NCI-H748 (cell line): ENCODE measurements around the gene SCAMP3.
A peak's percentile ranks its signal among the peaks of the same experiment; 100 is the strongest.
"Not testable (repeated sequence)": the region's sequence is repeated elsewhere in the genome, so short reads cannot be mapped to it uniquely, and the experiment has no call there.

Source experiments
- DNase-seq: peaks from one replicate; lab custom pipeline; 2025; ENCODE audit not compliant: unreplicated experiment; lab: John Stamatoyannopoulos, UW

Gene SCAMP3

GRCh38 chr1:155255243-155256007, 6.7 kb downstream of the SCAMP3 start, which contains the start of gene ENTREP3:
Gene ENTREP3 (minus strand): TSS chr1:155255483. CDS start chr1:155254877, 606 bp downstream.
- DNase-seq, result peak; percentile 90

GRCh38 chr1:155254714-155255242, 7.4 kb downstream of the SCAMP3 start:
- peak; percentile 45 for DNase-seq

- DNase-seq, result no peak
Observed at GRCh38 chr1:155254228-155254713, 7.9 kb downstream of the SCAMP3 start.

- DNase-seq, result no peak
Observed at GRCh38 chr1:155253797-155254196, 8.4 kb downstream of the SCAMP3 start.

- DNase-seq, result no peak
Observed at GRCh38 chr1:155253208-155253607, 9.0 kb downstream of the SCAMP3 start.

GRCh38 chr1:155251566-155251965, 10.6 kb downstream of the SCAMP3 start:
- DNase-seq, result no peak

- DNase-seq, result peak; percentile 93
Observed at GRCh38 chr1:155250633-155251449, 11.3 kb downstream of the SCAMP3 start.

- DNase-seq, result no peak
Observed at GRCh38 chr1:155250246-155250632, 11.9 kb downstream of the SCAMP3 start.

GRCh38 chr1:155247667-155248553, 14.2 kb downstream of the SCAMP3 start:
- DNase-seq, result no peak

GRCh38 chr1:155246796-155247195, 15.4 kb downstream of the SCAMP3 start:
- DNase-seq, result not testable (repeated sequence)

- no peak for DNase-seq
Observed at GRCh38 chr1:155245163-155245524, 17.0 kb downstream of the SCAMP3 start.

GRCh38 chr1:155244368-155245162, 17.6 kb downstream of the SCAMP3 start:
- peak; percentile 100 for DNase-seq

GRCh38 chr1:155242805-155243358, 19.3 kb downstream of the SCAMP3 start:
- no peak for DNase-seq

GRCh38 chr1:155241841-155242264, 20.3 kb downstream of the SCAMP3 start:
- no peak for DNase-seq

- DNase-seq, result peak; percentile 85
Observed at GRCh38 chr1:155241069-155241679, 21.0 kb downstream of the SCAMP3 start.

- DNase-seq, result no peak
Observed at GRCh38 chr1:155236451-155236850, 25.7 kb downstream of the SCAMP3 start.

- not testable (repeated sequence) for DNase-seq
Observed at GRCh38 chr1:155235375-155235774, 26.8 kb downstream of the SCAMP3 start.

- not testable (repeated sequence) for DNase-seq
Observed at GRCh38 chr1:155233502-155233901, 28.7 kb downstream of the SCAMP3 start.
